ENCODE results near the gene EIF3D. TPM values are rescaled to one million over a fixed set of nuclear protein-coding genes. Genes with fewer than 3 reads are reported as not detected.

The EIF3D gene
- total and polyA plus RNA-seq, 2 of the 8 experiments (the other 6 are each of a cell fraction or from before 2014, with no cell fraction given), result 195 to 408 TPM

DNA sequence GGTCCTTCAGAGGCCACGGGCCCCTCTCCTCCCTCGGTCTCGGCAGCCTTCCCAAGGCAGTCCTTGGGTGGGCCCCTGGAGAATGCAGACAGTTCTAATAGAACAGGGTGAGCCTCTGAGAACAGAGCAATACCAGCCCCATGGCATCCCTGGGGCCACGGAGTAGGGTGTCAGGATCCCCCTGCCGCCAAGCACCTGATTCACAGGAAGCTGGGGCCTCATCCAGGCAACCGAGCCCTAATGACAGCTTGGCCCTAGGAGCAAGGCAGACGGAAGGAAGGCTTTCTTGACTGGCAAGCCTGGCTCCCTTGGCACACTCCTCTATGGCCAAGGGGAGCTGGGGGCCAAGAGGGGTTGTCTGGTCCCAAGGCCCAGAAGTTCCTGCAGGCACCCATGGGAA, 62.7 kb downstream of the EIF3D start (continued):
- TF ChIP-seq, protein P1, sequence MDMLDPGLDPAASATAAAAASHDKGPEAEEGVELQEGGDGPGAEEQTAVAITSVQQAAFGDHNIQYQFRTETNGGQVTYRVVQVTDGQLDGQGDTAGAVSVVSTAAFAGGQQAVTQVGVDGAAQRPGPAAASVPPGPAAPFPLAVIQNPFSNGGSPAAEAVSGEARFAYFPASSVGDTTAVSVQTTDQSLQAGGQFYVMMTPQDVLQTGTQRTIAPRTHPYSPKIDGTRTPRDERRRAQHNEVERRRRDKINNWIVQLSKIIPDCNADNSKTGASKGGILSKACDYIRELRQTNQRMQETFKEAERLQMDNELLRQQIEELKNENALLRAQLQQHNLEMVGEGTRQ (IDR thresholded peaks at IDR 0.05; ENCODE audit: low read length), result no peak
